ENCODE results near the gene TMEM44. TPM values are rescaled to one million over a fixed set of nuclear protein-coding genes. Genes with fewer than 3 reads are reported as not detected.

Gene TMEM44
- total and polyA plus RNA-seq, 11 donors = 3.8 to 8.5 (median 4.7) TPM

DNA sequence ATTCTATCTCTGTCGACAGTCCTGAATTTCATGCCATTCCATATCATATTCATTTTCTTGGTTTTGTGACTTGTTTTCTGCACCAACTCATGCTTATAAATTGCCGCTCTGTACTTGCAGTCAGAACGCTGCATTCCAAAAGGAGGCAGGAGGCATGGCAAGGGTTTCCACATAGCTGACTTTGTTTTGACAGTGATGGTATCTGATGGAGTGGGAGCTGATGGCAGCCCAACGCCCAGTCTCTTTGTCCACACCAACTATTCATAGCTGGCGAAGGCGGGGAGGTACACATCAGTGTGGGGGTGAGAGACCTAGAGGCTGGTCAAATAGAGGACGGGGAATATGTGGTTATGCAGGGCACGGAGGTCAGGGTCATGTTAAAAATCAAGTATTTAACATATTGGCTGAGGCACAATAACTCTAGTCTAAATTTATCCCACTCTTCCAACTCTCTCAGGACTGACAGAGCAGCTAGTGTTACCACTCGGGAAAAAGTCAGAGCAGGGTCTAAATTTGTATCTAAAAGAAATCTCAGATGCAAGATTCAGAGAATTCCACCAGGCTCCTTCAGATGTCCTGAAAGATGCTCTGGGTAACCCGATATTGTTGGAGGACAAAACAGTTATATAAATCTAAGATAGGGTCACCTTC is 78.6 kb downstream of the TMEM44 start:
- 49 to 52% (median 51%) methylated on average over 10 of the region's 10 CpGs for WGBS, 4 donors
- H3K27ac ChIP-seq = peak overlapping the region in 6 of 12 donors; percentile 5 to 82 (median 38)

GRCh38 chr3:194552327-194552949 is 80.8 kb downstream of the TMEM44 start:
- WGBS, 4 donors = 93 to 96% (median 94%) methylated on average over 8 of the region's 8 CpGs
- no peak for ATAC-seq
- Histone ChIP-seq H3K27me3 (no peaks in the 10 kb centered on the region), H3K9me3 (peaks cover 0 to 2% (median 0%) of the 10 kb centered on the region in 12 donors), H3K27ac (no peak overlapping the region), H3K4me3 (no peak overlapping the region), H3K4me1 (peaks cover 0 to 42% (median 17%) of the 10 kb centered on the region in 12 donors), H3K36me3 (no peaks in the 10 kb centered on the region)
- no peak for DNase-seq
- TF ChIP-seq, protein P1, sequence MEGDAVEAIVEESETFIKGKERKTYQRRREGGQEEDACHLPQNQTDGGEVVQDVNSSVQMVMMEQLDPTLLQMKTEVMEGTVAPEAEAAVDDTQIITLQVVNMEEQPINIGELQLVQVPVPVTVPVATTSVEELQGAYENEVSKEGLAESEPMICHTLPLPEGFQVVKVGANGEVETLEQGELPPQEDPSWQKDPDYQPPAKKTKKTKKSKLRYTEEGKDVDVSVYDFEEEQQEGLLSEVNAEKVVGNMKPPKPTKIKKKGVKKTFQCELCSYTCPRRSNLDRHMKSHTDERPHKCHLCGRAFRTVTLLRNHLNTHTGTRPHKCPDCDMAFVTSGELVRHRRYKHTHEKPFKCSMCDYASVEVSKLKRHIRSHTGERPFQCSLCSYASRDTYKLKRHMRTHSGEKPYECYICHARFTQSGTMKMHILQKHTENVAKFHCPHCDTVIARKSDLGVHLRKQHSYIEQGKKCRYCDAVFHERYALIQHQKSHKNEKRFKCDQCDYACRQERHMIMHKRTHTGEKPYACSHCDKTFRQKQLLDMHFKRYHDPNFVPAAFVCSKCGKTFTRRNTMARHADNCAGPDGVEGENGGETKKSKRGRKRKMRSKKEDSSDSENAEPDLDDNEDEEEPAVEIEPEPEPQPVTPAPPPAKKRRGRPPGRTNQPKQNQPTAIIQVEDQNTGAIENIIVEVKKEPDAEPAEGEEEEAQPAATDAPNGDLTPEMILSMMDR (IDR thresholded peaks at IDR 0.05) = no peak
- no peak for TF ChIP-seq POLR2A (IDR thresholded peaks at IDR 0.05)
- intact Hi-C loops (cut with DNase I) = no loop called here

More for the DNA sequence above, 78.6 kb downstream of the TMEM44 start:
- DNase-seq = no peak
- H3K36me3 ChIP-seq = no peaks in the 10 kb centered on the region
- peaks cover 0 to 33% (median 15%) of the 10 kb centered on the region in 12 donors for H3K4me1 ChIP-seq
- ATAC-seq = peak; percentile 37 to 74 (median 60)
- TF ChIP-seq, protein P1 (IDR thresholded peaks at IDR 0.05) = no peak
- TF ChIP-seq POLR2A (IDR thresholded peaks at IDR 0.05) = no peak
- no peaks in the 10 kb centered on the region for H3K27me3 ChIP-seq
- no peaks in the 10 kb centered on the region for H3K9me3 ChIP-seq
- intact Hi-C loops (cut with DNase I) = no loop called here
- no peak overlapping the region for H3K4me3 ChIP-seq

- TF ChIP-seq, protein P1 (IDR thresholded peaks at IDR 0.05) = no peak
- TF ChIP-seq POLR2A (IDR thresholded peaks at IDR 0.05) = no peak
- peak overlapping the region in 6 of 12 donors; percentile 20 to 78 (median 50) for H3K27ac ChIP-seq
- no peaks in the 10 kb centered on the region for H3K36me3 ChIP-seq
- peaks cover 0 to 29% (median 9%) of the 10 kb centered on the region in 12 donors for H3K4me1 ChIP-seq
- intact Hi-C loops (cut with DNase I) = no loop called here
- WGBS, 4 donors = 85 to 88% (median 87%) methylated on average over 9 of the region's 9 CpGs
- no peak overlapping the region for H3K4me3 ChIP-seq
- DNase-seq (no peak), ATAC-seq (no peak)
- peaks cover 0 to 8% (median 0%) of the 10 kb centered on the region in 12 donors for H3K9me3 ChIP-seq
- no peaks in the 10 kb centered on the region for H3K27me3 ChIP-seq
Measured at GRCh38 chr3:194549853-194550252, 83.4 kb downstream of the TMEM44 start.

Measured in heart left ventricle (tissue), 16 donors.